H9 (cell line): ENCODE measurements around the gene ESRRB. TPM values are rescaled to one million over a fixed set of nuclear protein-coding genes. Genes with fewer than 3 reads are reported as not detected.
A peak's percentile ranks its signal among the peaks of the same experiment; 100 is the strongest.

ENCODE experiments used
- DNase-seq: peaks from one replicate; pipeline ENCODE4 v3.0.0-alpha.2; 2017
- H2AFZ ChIP-seq: one replicate; pipeline ENCODE4 v1.6.1; 2013; ENCODE audit warnings: mild to moderate bottlenecking, low read length, control low read depth, moderate library complexity
- H2AK5ac ChIP-seq: 2 replicates; pipeline ENCODE4 v1.6.1; 2013; ENCODE audit warnings: low read length, control low read depth, mixed read lengths; ENCODE audit not compliant: insufficient read length
- H2BK120ac ChIP-seq: one replicate; pipeline ENCODE4 v1.6.1; 2013; ENCODE audit warnings: low read depth, mild to moderate bottlenecking, low read length, control low read depth, inconsistent platforms; ENCODE audit not compliant: poor library complexity, severe bottlenecking
- H2BK12ac ChIP-seq: 2 replicates; pipeline ENCODE4 v1.6.1; 2013; ENCODE audit warnings: low read length, control low read depth, mixed read lengths, low read depth; ENCODE audit not compliant: insufficient read length
- H2BK15ac ChIP-seq: 2 replicates; pipeline ENCODE4 v1.6.1; 2013; ENCODE audit warnings: low read depth, low read length, control low read depth
- H2BK20ac ChIP-seq: one replicate; pipeline ENCODE4 v1.6.1; 2013; ENCODE audit warnings: low read depth, mild to moderate bottlenecking, low read length, control low read depth, inconsistent platforms; ENCODE audit not compliant: poor library complexity, severe bottlenecking
- H2BK5ac ChIP-seq: 2 replicates; pipeline ENCODE4 v1.6.1; 2013; ENCODE audit warnings: low read length, control low read depth, mixed read lengths; ENCODE audit not compliant: insufficient read length
- H3K14ac ChIP-seq: 2 replicates; pipeline ENCODE4 v1.6.1; 2013; ENCODE audit warnings: low read length, control low read depth; ENCODE audit not compliant: insufficient read depth
- H3K18ac ChIP-seq: 2 replicates; pipeline ENCODE4 v1.6.1; 2013; ENCODE audit warnings: low read depth, mild to moderate bottlenecking, mixed read lengths, low read length, control low read depth; ENCODE audit not compliant: insufficient read length
- H3K23ac ChIP-seq: 2 replicates; pipeline ENCODE4 v1.6.1; 2013; ENCODE audit warnings: low read length, control low read depth, mixed read lengths, low read depth; ENCODE audit not compliant: insufficient read length
- H3K23me2 ChIP-seq: 2 replicates; pipeline ENCODE4 v1.6.1; 2013; ENCODE audit warnings: low read depth, mild to moderate bottlenecking, mixed read lengths, low read length, control low read depth; ENCODE audit not compliant: insufficient read length, poor library complexity, severe bottlenecking
- H3K27ac ChIP-seq: 2 replicates; pipeline ENCODE4 v1.5.1; 2013; ENCODE audit warnings: low read length, control low read depth, mixed read lengths, low read depth; ENCODE audit not compliant: insufficient read length
- H3K27me3 ChIP-seq: 2 replicates; pipeline ENCODE4 v1.6.1; 2013; ENCODE audit warnings: low read length, control low read depth, inconsistent platforms; ENCODE audit not compliant: insufficient read depth
- H3K4ac ChIP-seq: 2 replicates; pipeline ENCODE4 v1.6.1; 2013; ENCODE audit warnings: low read depth, mild to moderate bottlenecking, control low read depth, inconsistent platforms, low read length, moderate library complexity
- H3K4me1 ChIP-seq: 2 replicates; pipeline ENCODE4 v1.6.1; 2013; ENCODE audit warnings: low read length, control low read depth, inconsistent platforms; ENCODE audit not compliant: insufficient read depth
- H3K4me2 ChIP-seq: 2 replicates; pipeline ENCODE4 v1.6.1; 2013; ENCODE audit warnings: low read length, control low read depth, mixed read lengths; ENCODE audit not compliant: insufficient read length, insufficient read depth
- H3K56ac ChIP-seq: 2 replicates; pipeline ENCODE4 v1.6.1; 2013; ENCODE audit warnings: low read depth, mild to moderate bottlenecking, mixed read lengths, low read length, control low read depth; ENCODE audit not compliant: insufficient read length
- H3K79me1 ChIP-seq: 2 replicates; pipeline ENCODE4 v1.6.1; 2013; ENCODE audit warnings: low read depth, mild to moderate bottlenecking, moderate library complexity, low read length, control low read depth, inconsistent platforms; ENCODE audit not compliant: insufficient read depth, poor library complexity, severe bottlenecking
- H3K79me2 ChIP-seq: 2 replicates; pipeline ENCODE4 v1.6.1; 2013; ENCODE audit warnings: low read length, control low read depth, inconsistent platforms; ENCODE audit not compliant: insufficient read depth
- H3K9ac ChIP-seq: 2 replicates; pipeline ENCODE4 v1.6.1; 2013; ENCODE audit warnings: low read length, control low read depth, mixed read lengths; ENCODE audit not compliant: insufficient read length; ENCODE audit errors: extremely low read depth
- H3K9me3 ChIP-seq: one replicate; pipeline ENCODE4 v1.6.1; 2013; ENCODE audit warnings: low read depth, low read length, inconsistent platforms; ENCODE audit not compliant: control insufficient read depth
- H3T11ph ChIP-seq: one replicate; pipeline ENCODE4 v1.6.1; 2013; ENCODE audit warnings: mild to moderate bottlenecking, low read length, control low read depth, inconsistent platforms
- H4K20me1 ChIP-seq: one replicate; pipeline ENCODE4 v1.6.1; 2013; ENCODE audit not compliant: control insufficient read depth, insufficient read length, insufficient read depth
- H4K5ac ChIP-seq: 2 replicates; pipeline ENCODE4 v1.6.1; 2013; ENCODE audit warnings: low read depth, mild to moderate bottlenecking, mixed read lengths, low read length, control low read depth; ENCODE audit not compliant: insufficient read length
- H4K8ac ChIP-seq: replicated peaks from 2 replicates; pipeline ENCODE4 v1.6.1; 2013; ENCODE audit warnings: low read length, control low read depth, mixed read lengths, low read depth; ENCODE audit not compliant: insufficient read length
- H4K91ac ChIP-seq: 2 replicates; pipeline ENCODE4 v1.6.1; 2013; ENCODE audit warnings: low read depth, mild to moderate bottlenecking, moderate library complexity, mixed read lengths, low read length, control low read depth; ENCODE audit not compliant: insufficient read length
- H3K27ac Mint-ChIP-seq, 3 experiments: 2 replicates in 2 of 3; 3 replicates in 1 of 3; pipeline ENCODE4 v1.8.0; 2020 to 2021; ENCODE audit warnings: mixed read lengths in 3 of 3, mild to moderate bottlenecking in 1 of 3, moderate library complexity in 1 of 3
- H3K27me3 Mint-ChIP-seq: 2 replicates; pipeline ENCODE4 v1.8.0; 2021; ENCODE audit warnings: low read depth, mild to moderate bottlenecking, moderate library complexity, mixed read lengths
- H3K36me3 Mint-ChIP-seq, 3 experiments: 2 replicates in 2 of 3; 3 replicates in 1 of 3; pipeline ENCODE4 v1.8.0; 2020 to 2021; ENCODE audit warnings: low read depth in 3 of 3, mixed read lengths in 3 of 3; ENCODE audit not compliant: insufficient read depth in 1 of 3
- H3K4me1 Mint-ChIP-seq, 2 experiments: 2 replicates each; pipeline ENCODE4 v1.8.0; 2020; ENCODE audit warnings: mixed read lengths in 2 of 2
- H3K4me3 Mint-ChIP-seq, 2 experiments: 2 replicates in 1 of 2; 3 replicates in 1 of 2; pipeline ENCODE4 v1.8.0; 2020 to 2021; ENCODE audit warnings: mild to moderate bottlenecking in 2 of 2, mixed read lengths in 2 of 2, moderate library complexity in 1 of 2
- H3K9me3 Mint-ChIP-seq, 2 experiments: 2 replicates in 1 of 2; 3 replicates in 1 of 2; pipeline ENCODE4 v1.8.0; 2020; ENCODE audit warnings: mild to moderate bottlenecking in 2 of 2, mixed read lengths in 2 of 2, moderate library complexity in 1 of 2
- CTCF ChIP-seq: fragments of 200-600 bp; sonication (generic); conservative IDR thresholded peaks from 3 replicates; pipeline ENCODE4 v1.8.0; 2021; ENCODE audit warnings: antibody characterized with exemption, mild to moderate bottlenecking
- WGBS: extraction: QIAGEN DNeasy Blood & Tissue Kit; methylation state at CpG from one replicate; pipeline ENCODE4 v1.1.7; 2013; ENCODE audit warnings: missing lambda C conversion rate, low lambda C conversion rate, mixed read lengths; ENCODE audit not compliant: insufficient read length; ENCODE audit errors: extremely low coverage; 5-methylcytosine and 5-hydroxymethylcytosine counted together
- total RNA-seq: library from RNA; stranded (reverse); gene quantifications from 2 replicates; pipeline ENCODE4 v1.2.1, GENCODE V29; 2021

Gene ESRRB
- total RNA-seq, 1 experiment from 2014 or later = 0.11 TPM

GRCh38 chr14:76391981-76392690 is 16.2 kb downstream of the ESRRB start:
- no peaks in the 10 kb centered on the region for H3K27me3 ChIP-seq
- 0 out of 7 replicates have a peak overlapping the region, but pooled peaks of 1 of the 3 experiments have one; percentile 18 for H3K27ac Mint-ChIP-seq
- no peak for DNase-seq
- no peak overlapping the region for H2BK5ac ChIP-seq
- no peak overlapping the region for H3K4ac ChIP-seq
- H3K9me3 Mint-ChIP-seq = no peaks in the 10 kb centered on the region; a peak in 1 of 5 replicates
- no peak overlapping the region for H2AK5ac ChIP-seq
- no peak overlapping the region for H2BK15ac ChIP-seq
- no peak overlapping the region for H4K8ac ChIP-seq
- no peak overlapping the region for H4K91ac ChIP-seq
- H3K14ac ChIP-seq = no peak overlapping the region
- no peak overlapping the region for H3K4me3 Mint-ChIP-seq
- H3K18ac ChIP-seq = no peak overlapping the region
- H3K27ac ChIP-seq = no peak overlapping the region
- H3K27me3 Mint-ChIP-seq = peaks cover 5% of the 10 kb centered on the region
- no peak for TF ChIP-seq CTCF
- no peaks in the 10 kb centered on the region for H3K79me1 ChIP-seq
- no peaks in the 10 kb centered on the region for H3K23me2 ChIP-seq
- H3T11ph ChIP-seq = no peak overlapping the region
- no peak overlapping the region for H3K23ac ChIP-seq
- H3K4me1 Mint-ChIP-seq = peaks cover 0 to 20% of the 10 kb centered on the region in 2 experiments; a peak in 3 of 4 replicates
- H3K4me2 ChIP-seq = no peak overlapping the region
- H3K79me2 ChIP-seq = no peaks in the 10 kb centered on the region
- no peaks in the 10 kb centered on the region for H4K20me1 ChIP-seq
- no peak overlapping the region for H2AFZ ChIP-seq
- whole genome bisulfite sequencing = no CpG with 5 or more reads among the region's 12 CpGs
- no peak overlapping the region for H3K56ac ChIP-seq
- no peaks in the 10 kb centered on the region for H3K36me3 Mint-ChIP-seq
- no peak overlapping the region for H2BK12ac ChIP-seq
- H4K5ac ChIP-seq = no peak overlapping the region
- H3K4me1 ChIP-seq = no peaks in the 10 kb centered on the region
- no peak overlapping the region for H3K9ac ChIP-seq
- no peak overlapping the region for H2BK20ac ChIP-seq
- H2BK120ac ChIP-seq = no peak overlapping the region
- H3K9me3 ChIP-seq = no peaks in the 10 kb centered on the region
